Measurements from ENCODE around the gene WNT9A.
"Not testable (repeated sequence)": the region's sequence is repeated elsewhere in the genome, so short reads cannot be mapped to it uniquely, and the experiment has no call there.

The WNT9A gene

DNA sequence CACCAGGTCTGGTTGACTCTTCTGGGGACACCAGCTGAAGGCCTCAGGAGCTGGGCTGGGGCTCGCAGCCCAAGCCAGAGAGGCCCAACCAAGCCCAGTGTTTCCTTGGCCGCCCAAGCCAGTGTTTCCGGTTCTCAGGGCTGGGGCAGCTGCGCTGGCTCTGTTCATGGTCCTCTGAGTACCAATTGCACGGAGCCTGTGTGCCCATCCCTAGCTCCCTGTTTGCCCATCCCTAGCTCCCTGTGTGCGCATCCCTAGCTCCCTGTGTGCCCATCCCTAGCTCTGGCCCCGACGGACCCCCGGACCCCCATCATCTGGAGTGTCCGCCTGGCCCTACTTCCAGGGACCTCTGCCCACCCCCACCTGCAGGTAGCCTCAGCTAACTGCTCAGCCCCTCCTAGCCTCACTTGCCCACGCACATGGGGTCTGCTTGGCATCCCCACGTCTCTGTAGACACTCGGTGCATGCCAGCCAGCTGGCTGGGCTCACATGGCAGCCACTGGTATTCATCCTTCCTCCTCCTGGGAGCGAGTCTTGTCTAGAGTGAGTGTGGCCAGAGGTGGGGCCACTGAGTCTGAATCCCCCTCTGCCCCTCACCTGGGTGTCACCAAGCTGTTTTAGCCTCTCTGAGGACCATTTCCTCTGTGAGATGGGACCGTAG lies 64.0 kb downstream of the WNT9A start:
- no peak for DNase-seq

DNA sequence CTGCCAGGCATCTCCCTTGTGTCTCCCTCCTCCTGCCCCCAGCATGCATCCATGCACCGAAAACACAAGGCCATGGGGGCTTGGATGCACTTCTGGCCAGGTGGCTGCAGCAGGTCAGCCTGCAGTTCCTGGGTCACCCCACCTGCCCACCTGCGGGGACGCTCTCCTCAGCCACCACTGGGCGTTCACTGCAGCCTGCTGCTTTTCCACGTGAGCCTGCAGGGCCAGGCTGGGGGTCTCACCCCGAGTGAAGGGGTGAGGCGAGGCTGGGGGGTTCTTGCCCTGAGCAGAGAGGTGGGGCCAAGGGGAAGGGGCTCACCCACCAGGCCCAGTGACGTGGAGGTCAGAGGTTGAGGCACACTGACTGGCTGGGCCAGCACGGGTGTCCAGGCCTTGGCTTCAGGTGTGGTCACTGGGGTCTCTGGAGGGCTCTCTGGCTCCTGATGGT lies 64.6 kb downstream of the WNT9A start:
- no peak for DNase-seq

DNA sequence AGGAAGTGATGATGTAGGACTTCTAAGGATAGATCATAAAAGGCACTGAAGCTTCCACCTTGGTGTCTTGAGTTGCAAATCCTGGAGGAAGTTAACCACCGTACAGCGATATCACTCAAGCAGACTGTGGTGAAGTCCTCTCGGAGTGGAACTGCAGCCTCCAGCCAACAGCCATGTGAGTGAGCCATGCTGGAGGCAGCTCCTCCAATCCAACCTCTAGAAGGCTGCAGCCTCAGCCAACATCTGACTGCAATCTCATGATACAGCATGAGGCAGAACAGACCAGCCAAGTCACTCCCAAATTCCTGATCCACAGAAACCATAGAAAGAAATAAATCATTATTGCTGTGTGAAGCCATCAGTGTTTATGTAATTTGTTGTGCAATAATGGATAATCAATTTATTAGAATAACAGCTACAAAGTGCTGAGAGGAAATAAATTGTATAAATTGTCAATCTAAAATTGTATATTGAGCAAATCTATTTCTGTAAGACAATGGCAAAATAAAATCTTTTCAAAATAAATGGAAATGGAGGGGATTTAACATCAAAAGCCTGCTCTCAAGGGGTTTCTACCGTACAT lies 67.3 kb downstream of the WNT9A start:
- DNase-seq, result no peak

DNA sequence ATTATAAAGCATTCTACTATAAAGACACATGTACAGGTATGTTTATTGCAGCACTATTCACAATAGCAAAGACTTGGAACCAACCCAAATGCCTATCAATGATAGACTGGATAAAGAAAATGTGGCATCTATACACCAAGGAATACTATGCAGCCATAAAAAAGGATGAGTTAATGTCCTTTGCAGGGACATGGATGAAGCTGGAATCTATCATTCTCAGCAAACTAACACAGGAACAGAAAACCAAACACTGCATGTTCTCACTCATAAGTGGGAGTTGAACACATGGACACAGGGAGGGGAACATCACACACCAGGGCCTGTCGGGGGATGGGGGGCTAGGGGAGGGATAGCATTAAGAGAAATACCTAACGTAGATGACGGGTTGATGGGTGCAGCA lies 69.9 kb downstream of the WNT9A start:
- not testable (repeated sequence) for DNase-seq

DNA sequence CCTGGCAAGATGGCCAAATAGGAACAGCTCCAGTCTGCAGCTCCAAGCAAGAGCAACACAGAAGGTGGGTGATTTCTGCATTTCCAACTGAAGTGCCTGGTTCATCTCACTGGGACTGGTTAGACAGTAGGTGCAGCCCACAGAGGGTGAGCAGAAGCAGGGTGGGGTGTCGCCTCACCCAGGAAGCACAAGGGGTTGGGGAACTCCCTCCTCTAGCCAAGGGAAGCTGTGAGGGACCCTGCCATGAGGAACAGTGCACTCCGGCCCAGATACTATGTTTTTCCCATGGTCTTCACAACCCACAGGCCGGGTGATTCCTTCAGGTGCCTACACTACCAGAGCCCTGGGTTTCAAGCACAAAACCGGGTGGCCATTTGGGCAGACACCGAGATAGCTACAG lies 75.8 kb downstream of the WNT9A start:
- DNase-seq, result not testable (repeated sequence)

DNA sequence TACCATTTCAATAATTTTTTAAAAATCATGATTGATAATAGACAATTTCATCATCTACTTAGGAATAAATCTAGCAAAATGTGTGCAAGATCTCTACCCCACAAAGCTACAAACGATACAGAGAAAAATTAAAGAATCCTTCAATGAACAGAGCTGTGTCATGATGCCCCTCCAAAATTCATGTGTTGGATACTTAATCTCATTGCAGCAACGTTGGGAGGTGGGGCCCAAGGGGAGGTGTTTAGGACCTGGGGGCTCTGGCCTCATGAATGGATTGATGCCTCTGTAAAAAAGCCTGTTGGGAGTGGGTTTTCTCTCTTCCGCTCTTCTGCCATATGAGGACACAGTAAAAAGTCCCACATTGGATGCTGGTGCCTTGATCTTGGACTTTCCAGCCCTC lies 77.4 kb downstream of the WNT9A start:
- no peak for DNase-seq

DNA sequence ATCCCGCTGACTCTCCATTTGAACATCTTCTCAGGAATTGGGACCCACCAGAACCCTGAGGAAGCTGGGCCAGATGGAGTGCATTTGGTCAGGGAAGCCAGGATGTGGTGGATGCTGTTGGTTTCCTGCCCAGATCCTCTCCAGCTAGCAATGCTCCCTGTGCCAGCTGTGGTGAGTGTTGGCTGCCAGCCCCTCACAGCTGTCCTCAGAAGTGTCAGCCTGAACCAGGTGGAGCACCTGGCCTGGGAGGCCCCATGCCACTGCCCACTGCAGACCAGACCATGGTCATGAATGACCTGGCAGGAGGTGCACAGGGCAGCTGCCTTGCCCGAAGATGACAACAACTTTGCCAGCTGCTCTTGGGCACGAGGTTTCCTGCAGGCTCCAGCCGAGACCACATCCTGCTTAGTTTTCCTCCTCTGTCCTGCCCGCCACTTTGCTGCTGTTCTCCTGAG lies 77.9 kb downstream of the WNT9A start:
- no peak for DNase-seq

DNA sequence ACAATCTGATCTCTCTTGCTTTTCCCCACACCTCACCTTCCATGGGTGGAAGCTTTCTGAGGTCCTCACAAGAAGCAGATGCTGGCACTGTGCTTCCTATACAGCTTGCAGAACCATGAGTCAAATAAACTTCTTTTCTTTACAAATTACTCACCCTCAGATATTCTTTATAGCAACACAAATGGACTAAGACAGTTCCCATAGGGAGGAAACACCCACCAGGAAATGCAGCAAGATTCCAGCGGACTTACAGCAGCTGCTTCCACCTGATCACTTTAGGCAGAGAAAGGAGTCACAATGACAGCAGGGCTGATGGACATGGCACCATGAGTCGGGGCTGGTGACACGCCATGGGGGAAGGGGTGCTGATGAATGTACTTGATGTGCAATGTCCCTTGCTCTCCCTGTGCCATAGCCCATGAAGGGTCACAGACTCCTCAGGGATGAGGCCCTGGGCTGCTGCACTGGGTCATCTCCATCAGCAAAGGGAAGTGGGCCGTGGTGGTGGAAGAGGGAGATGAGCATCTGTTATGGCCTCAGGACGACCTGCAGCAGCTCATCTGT lies 78.4 kb downstream of the WNT9A start:
- no peak for DNase-seq

Measured in NCI-H1417 (cell line).